Head of caudate nucleus (tissue), 42 donors: Measurements from ENCODE around the gene TBX6.
A peak's percentile ranks its signal among the peaks of the same experiment; 100 is the strongest.
"Not testable (repeated sequence)": the region's sequence is repeated elsewhere in the genome, so short reads cannot be mapped to it uniquely, and the experiment has no call there.

Experiments used
- DNase-seq, 42 donors: peaks; one replicate each; pipeline versions ENCODE4 v3.0.0 to v3.0.0-alpha.2; 2020 to 2021; ENCODE audit warnings: mixed read lengths in 7 of 42
- intact Hi-C: fragments of 100-400 bp; cut with DNase I; formaldehyde crosslinking; loops from one replicate; pipeline ENCODE4 v1.15.0; 2022

The TBX6 gene

DNA sequence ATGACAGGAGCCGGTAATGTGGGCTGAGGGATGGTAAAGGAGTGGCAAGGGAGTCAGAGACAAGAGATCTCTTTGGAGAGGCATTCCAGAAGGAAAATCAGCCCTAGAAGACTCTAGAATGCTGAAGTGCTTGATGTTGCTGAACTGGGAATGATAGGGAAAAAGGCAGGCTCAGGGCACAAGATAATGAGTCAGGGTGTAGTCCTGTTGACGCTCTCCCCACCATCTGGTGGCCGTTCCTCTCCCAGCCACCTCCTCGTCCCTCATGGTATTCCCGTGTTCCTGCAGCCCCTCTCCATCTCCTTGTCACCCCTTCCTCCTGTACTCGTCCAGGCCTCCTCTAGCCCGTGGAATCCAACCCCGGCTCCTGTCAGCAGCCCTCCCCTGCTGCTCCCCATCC, 37.3 kb downstream of the TBX6 start:
- DNase-seq: no peak
- intact Hi-C loops: loop anchor here (10.0 kb wide), 1 partner anchor 60 kb away; the partner anchor contains the start of genes HIRIP3 and INO80E

DNA sequence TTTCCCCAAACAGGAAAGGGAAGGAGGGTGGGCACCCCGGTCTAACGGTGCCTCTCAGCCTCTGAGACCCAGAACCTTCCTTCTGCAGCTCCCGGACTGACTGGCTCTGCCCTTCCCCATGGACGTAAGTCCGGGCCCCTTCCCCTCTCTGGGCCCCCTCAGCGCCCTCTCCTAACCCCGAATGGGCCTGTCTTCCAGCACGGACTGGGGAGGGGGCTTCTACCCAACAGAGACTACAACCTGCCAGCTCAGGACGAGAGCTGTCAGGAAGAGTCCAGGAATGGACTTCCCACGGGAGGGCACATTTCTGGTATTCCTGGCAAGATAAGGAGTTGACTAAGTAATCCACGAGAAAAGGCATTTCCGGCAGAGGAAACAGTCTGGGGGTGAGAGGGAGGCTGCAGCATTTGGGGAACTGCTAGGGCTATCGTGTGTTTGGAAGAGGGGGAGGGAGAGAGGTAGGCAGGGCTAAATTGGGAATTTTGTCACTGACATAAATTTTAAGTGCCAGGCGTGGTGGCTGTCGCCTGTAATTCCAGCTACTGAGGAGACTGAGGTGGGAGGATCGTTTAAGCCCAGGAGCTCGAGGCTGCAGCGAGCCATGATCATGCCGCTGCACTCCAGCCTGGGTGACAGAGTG, 38.2 kb downstream of the TBX6 start:
- peak in 3 of 42 donors; percentile 18 to 21 (median 20) for DNase-seq
- intact Hi-C loops: loop anchor here (10.0 kb wide), 1 partner anchor 59 kb away; the partner anchor contains the start of genes HIRIP3 and INO80E

DNA sequence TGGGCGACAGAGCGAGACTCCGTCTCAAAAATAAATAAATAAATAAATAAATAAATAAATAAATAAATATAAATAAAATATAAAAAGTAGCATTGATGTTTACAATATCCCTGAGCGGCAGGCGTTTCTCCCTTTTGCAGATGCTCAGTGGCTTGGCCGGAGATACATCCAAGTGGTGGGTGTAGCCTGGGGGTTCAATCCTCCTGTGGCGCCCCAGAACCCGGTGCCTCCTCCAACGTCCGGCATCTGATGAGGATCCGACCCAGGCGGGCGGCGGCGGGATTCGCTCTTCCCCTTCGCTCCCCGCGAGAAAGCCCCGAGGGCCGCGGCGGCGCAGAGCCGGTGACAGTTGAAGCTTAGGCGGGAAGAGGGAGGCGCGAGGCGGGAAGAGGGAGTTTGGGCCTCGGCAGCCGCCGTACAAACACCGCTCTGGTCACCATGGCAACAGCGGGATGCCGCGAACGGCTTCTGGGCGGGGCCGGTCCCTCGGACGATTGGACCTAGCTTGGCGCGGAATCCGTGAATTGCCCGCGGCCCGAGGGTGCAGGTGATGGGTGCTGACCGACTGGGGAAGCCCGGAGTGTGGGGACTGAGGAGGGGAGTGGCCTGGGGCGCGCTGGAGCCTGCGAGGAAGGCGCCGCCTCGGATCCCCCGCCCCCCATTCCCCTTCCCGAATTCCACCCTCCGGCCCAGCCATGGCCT, 38.9 kb downstream of the TBX6 start:
- intact Hi-C loops: loop anchor here (10.0 kb wide), 1 partner anchor 58 kb away; the partner anchor contains the start of genes HIRIP3 and INO80E
- DNase-seq: peak; percentile 79 to 98 (median 93)

DNA sequence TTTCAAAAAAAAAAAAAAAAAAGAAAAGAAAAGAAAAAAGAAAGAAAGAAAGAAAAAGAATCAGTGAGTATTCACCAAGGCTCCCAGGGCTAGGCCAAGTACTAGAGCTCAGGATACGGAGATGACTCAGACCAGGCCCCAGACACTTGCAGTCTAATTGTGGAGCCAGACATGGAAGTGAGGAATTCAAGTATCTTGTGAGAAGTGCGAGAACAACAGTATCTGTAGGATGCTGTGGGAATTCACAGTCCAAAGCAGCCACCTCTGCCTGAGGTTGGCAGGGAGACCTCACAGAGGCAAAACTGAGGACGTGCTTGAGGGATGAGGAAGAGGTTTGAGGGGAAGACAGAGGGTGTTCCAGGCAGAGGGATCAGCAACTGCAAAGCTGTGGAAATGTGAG, 40.2 kb downstream of the TBX6 start:
- intact Hi-C loops: loop anchor here (10.0 kb wide), 1 partner anchor 57 kb away; the partner anchor contains the start of genes HIRIP3 and INO80E
- DNase-seq: no peak

DNA sequence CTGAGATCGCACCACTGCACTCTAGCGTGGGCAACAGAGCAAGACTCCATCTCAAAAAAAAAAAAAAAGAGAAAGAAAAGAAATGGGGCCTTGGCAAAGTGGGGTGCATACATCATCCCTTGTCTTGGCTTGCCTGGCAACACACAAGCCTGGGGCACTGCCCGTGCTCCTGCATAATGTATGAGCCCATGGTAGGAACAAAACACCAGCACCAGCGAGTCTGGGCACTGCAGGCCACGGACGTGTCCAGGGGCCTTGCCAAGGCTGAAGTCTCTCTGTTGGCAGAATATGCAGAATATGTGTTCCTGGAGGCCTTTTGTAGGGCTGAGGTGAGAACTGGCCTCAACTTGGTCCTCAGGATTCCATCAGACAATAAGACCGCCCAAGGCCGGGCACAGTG, 41.9 kb downstream of the TBX6 start:
- DNase-seq: peak in 35 of 42 donors; percentile 27 to 86 (median 65)

DNA sequence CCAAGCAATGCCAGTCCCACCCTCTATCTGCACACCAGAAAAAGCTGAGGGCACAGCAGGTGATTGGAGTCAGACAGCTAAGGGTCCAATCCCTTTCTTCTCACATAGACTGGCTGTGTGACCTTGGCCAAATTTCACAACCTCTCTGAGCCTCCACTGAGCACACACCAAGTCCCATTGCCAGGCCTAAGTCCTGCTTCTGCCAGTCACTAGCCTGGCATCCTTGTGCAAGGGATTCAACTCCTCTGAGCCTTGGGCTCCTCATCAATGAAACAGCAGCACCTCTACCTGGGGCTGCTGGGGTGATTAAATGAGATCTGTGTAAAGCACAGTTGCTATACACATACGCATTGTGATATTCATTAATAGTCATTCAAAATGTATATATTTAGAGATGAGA, 45.1 kb downstream of the TBX6 start:
- intact Hi-C loops: no loop called here
- DNase-seq: no peak

More for the DNA sequence above, 41.9 kb downstream of the TBX6 start:
- intact Hi-C loops: loop anchor here (10.0 kb wide), 1 partner anchor 55 kb away; the partner anchor contains the start of genes HIRIP3 and INO80E

DNA sequence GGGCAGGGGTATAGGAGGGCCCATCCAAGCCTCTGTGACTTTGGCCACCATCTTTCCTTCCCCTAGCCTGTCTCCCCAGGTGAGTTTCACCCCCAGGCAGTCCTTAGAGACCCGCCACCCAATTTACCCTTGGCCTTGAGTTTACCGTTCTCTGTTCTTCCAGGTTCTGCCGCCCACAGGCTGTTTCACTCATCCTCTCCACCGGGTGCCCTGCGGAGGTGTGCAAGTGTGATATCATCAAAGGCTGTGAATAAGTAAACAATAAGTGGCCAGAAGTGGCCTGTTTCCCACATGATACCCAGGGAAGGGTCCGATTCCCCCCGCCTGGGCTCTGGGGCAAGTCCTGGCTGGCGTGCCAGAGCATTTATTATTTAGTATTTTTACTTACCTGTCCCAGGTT, 45.5 kb downstream of the TBX6 start:
- intact Hi-C loops: no loop called here
- no peak for DNase-seq

DNA sequence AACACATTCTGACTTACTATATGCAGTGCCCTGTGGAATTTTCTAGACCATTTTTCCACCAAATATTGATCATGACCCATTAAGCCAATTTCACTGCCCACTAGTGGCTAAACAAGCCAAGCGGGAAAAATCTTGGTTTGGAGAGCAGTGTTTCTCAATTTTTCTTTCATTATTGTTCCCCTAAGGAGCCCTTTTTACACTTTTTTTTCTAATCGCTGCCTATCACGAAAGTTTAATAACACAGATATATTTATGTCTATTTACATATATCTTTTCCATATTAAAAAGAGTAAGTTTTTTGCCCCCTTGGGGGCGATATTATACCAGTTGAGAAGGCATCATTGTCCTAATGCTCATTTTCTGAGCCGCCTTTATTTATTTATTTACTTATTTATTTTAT, 49.9 kb downstream of the TBX6 start:
- peak in 1 of 42 donors; percentile 53 for DNase-seq
- intact Hi-C loops: no loop called here

DNA sequence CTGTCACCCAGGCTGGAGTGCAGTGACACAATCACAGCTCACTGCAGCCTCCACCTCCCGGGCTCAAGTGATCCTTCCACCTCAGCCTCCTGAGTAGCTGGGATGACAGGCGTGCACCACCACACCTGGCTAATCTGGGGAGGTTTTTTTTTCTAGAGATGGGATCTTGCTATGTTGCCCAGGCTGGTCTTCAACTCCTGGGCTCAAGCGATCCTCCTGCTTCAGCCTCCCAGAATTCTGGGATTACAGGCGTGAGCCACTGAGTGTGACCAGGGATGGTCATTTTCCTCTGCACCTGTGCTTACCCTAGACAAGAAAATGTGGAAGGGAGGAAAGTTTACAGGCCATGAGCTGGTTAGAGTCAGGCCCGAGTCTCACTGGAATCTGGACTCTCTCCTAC, 51.0 kb downstream of the TBX6 start:
- DNase-seq, intact Hi-C loops: not testable (repeated sequence)

DNA sequence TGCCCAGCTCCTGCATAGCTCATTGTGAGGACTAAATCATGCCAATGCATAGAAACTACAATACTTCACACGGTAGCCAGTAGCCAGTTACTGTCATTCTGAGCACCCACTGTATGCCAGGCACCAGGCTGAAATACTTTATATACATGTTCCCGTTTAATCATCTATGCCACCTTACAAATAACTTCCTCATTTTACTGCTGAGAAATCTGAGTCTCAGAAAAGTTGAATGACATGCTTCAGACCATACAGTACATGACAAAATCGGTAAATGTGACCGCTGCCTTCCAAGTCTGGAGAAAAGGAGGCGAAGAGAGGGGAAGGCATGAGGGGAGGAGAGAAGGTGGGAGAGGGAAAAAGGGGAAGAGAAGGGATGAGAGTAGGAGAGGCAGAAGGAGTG, 51.5 kb downstream of the TBX6 start:
- intact Hi-C loops: no loop called here
- no peak for DNase-seq
